C4-2B (cell line): ENCODE data around the gene CLIC4.

Experiments
- ZFX ChIP-seq: fragments of 450-650 bp; IDR thresholded peaks from 2 replicates; pipeline ENCODE4 v1.6.1; 2017
- TF ChIP-seq, protein P1 (sequence below): fragments of 450-650 bp; conservative IDR thresholded peaks from 2 replicates; pipeline ENCODE4 v1.5.1; 2017; ENCODE audit warnings: mild to moderate bottlenecking

DNA sequence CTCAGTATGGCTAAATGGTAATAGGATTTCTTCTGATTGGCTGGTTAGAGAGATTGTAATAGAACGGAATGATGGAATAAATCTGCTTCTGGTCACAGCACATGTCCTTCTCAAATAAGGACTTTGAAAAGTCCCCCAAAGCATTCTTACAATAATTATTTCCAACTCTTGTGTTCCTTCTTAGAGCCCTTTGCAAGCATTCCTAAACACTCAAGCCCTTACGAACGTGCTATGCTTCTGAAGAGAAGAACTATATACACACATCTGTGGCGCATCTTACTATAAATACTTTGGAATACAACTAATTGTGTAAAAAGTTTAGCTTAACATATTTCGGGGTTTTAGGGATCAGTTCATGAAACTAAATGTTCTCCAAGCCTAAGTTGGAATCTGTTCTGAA lies 25.6 kb downstream of the CLIC4 start:
- TF ChIP-seq, protein P1, sequence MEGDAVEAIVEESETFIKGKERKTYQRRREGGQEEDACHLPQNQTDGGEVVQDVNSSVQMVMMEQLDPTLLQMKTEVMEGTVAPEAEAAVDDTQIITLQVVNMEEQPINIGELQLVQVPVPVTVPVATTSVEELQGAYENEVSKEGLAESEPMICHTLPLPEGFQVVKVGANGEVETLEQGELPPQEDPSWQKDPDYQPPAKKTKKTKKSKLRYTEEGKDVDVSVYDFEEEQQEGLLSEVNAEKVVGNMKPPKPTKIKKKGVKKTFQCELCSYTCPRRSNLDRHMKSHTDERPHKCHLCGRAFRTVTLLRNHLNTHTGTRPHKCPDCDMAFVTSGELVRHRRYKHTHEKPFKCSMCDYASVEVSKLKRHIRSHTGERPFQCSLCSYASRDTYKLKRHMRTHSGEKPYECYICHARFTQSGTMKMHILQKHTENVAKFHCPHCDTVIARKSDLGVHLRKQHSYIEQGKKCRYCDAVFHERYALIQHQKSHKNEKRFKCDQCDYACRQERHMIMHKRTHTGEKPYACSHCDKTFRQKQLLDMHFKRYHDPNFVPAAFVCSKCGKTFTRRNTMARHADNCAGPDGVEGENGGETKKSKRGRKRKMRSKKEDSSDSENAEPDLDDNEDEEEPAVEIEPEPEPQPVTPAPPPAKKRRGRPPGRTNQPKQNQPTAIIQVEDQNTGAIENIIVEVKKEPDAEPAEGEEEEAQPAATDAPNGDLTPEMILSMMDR, result no peak
- no peak for TF ChIP-seq ZFX
